Panc1 (cell line): ENCODE data around the gene ABHD17A.

ENCODE experiments used
- POLR2AphosphoS5 ChIP-seq: IDR thresholded peaks from 2 replicates; pipeline ENCODE4 v1.6.1; 2012; ENCODE audit warnings: mild to moderate bottlenecking, low read depth, low read length, moderate library complexity
- SIN3A ChIP-seq: IDR thresholded peaks from 2 replicates; pipeline ENCODE4 v1.6.1; 2012; ENCODE audit warnings: low read depth, mild to moderate bottlenecking, low read length, moderate library complexity, borderline replicate concordance; ENCODE audit not compliant: insufficient read depth
- TF ChIP-seq, protein P1 (sequence below): fragments of 450-650 bp; IDR thresholded peaks from 2 replicates; pipeline ENCODE4 v1.5.1; 2017; ENCODE audit warnings: mild to moderate bottlenecking

DNA sequence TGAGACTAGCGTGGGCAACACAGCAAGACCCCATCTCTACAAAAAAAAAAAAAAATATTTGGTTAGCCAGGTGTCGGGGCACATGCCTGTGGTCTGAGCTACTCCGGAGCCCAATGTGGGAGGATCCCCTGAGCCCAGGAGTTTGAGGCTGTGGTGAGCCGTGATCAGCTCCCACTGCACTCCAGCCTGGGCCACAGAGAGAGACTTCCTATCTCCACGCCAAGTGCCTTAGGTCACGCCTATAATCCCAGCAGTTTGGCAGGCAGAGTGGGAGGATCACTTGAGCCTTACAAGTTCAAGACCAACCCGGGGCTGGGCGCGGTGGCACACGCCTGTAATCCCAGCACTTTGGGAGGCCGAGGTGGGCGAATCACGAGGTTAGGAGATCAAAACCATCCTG lies 11.2 kb upstream of the ABHD17A start:
- TF ChIP-seq, protein P1, sequence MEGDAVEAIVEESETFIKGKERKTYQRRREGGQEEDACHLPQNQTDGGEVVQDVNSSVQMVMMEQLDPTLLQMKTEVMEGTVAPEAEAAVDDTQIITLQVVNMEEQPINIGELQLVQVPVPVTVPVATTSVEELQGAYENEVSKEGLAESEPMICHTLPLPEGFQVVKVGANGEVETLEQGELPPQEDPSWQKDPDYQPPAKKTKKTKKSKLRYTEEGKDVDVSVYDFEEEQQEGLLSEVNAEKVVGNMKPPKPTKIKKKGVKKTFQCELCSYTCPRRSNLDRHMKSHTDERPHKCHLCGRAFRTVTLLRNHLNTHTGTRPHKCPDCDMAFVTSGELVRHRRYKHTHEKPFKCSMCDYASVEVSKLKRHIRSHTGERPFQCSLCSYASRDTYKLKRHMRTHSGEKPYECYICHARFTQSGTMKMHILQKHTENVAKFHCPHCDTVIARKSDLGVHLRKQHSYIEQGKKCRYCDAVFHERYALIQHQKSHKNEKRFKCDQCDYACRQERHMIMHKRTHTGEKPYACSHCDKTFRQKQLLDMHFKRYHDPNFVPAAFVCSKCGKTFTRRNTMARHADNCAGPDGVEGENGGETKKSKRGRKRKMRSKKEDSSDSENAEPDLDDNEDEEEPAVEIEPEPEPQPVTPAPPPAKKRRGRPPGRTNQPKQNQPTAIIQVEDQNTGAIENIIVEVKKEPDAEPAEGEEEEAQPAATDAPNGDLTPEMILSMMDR = no peak
- TF ChIP-seq POLR2AphosphoS5 = no peak
- TF ChIP-seq SIN3A = no peak
